OCI-LY1 (cell line): ENCODE data around the gene LRMDA.

Source experiments
- H2AFZ ChIP-seq: fragments of 200-600 bp; sonication (generic), shearing (Covaris generic); 2 replicates; pipeline ENCODE4 v1.6.0; 2014; ENCODE audit warnings: antibody characterized with exemption, mild to moderate bottlenecking, low read length
- H3F3A ChIP-seq: fragments of 200-600 bp; sonication (generic), shearing (Covaris generic); 2 replicates; pipeline ENCODE4 v1.6.0; 2014; ENCODE audit warnings: mild to moderate bottlenecking, antibody characterized with exemption, low read length, moderate library complexity; ENCODE audit not compliant: insufficient read depth
- H3K27ac ChIP-seq: fragments of 200-600 bp; sonication (generic); 2 replicates; pipeline ENCODE4 v1.5.1; 2014; ENCODE audit warnings: low read length, mixed run types, mild to moderate bottlenecking, low read depth; ENCODE audit not compliant: poor library complexity, severe bottlenecking
- H3K27me3 ChIP-seq: fragments of 200-600 bp; sonication (generic); 2 replicates; pipeline ENCODE4 v1.6.0; 2014; ENCODE audit warnings: antibody characterized with exemption, mild to moderate bottlenecking, low read length, moderate library complexity; ENCODE audit not compliant: insufficient read depth
- H3K36me3 ChIP-seq: fragments of 200-600 bp; sonication (generic); 2 replicates; pipeline ENCODE4 v1.6.1; 2014; ENCODE audit warnings: mild to moderate bottlenecking, antibody characterized with exemption, low read length, moderate library complexity, mixed read lengths; ENCODE audit not compliant: insufficient read depth
- H3K4me1 ChIP-seq: fragments of 200-600 bp; sonication (generic); 2 replicates; pipeline ENCODE4 v1.5.1; 2014; ENCODE audit warnings: mild to moderate bottlenecking, low read length, moderate library complexity; ENCODE audit not compliant: insufficient read depth, severe bottlenecking
- H3K4me2 ChIP-seq: fragments of 200-600 bp; sonication (generic), shearing (Covaris generic); 2 replicates; pipeline ENCODE4 v1.6.1; 2014; ENCODE audit warnings: low read length
- H3K4me3 ChIP-seq: fragments of 200-600 bp; sonication (generic); 2 replicates; pipeline ENCODE4 v1.5.1; 2014; ENCODE audit warnings: low read length, low read depth, mild to moderate bottlenecking, mixed read lengths; ENCODE audit not compliant: poor library complexity, severe bottlenecking
- H3K79me2 ChIP-seq: fragments of 200-600 bp; shearing (Covaris generic); 2 replicates; pipeline ENCODE4 v1.6.1; 2016; ENCODE audit warnings: mixed run types, low read length, mixed read lengths; ENCODE audit not compliant: insufficient read depth
- H3K9ac ChIP-seq: fragments of 200-600 bp; sonication (generic), shearing (Covaris generic); 2 replicates; pipeline ENCODE4 v1.6.1; 2014; ENCODE audit warnings: mild to moderate bottlenecking, low read length, mixed read lengths
- H3K9me2 ChIP-seq: fragments of 200-600 bp; sonication (generic), shearing (Covaris generic); 2 replicates; pipeline ENCODE4 v1.6.1; 2014; ENCODE audit warnings: low read depth, mild to moderate bottlenecking, low read length, mixed read lengths
- H3K9me3 ChIP-seq: fragments of 200-600 bp; shearing (Covaris generic); 2 replicates; pipeline ENCODE4 v1.6.1; 2014; ENCODE audit warnings: low read length, mixed read lengths
- H4K20me1 ChIP-seq: fragments of 200-600 bp; sonication (generic), shearing (Covaris generic); 2 replicates; pipeline ENCODE4 v1.6.0; 2016; ENCODE audit warnings: mild to moderate bottlenecking, low read length; ENCODE audit not compliant: insufficient read depth
- EZH2 ChIP-seq: fragments of 200-600 bp; sonication (generic), shearing (Covaris generic); IDR thresholded peaks from 2 replicates; pipeline ENCODE4 v1.8.0; 2017; ENCODE audit warnings: borderline replicate concordance, mixed run types, mild to moderate bottlenecking, antibody characterized with exemption, low read length, moderate library complexity, mixed read lengths
- TF ChIP-seq, protein P1 (sequence below): fragments of 200-600 bp; sonication (generic), shearing (Covaris generic); IDR thresholded peaks from 2 replicates; pipeline ENCODE4 v1.5.1; 2017; ENCODE audit warnings: mild to moderate bottlenecking, antibody characterized with exemption, low read length, moderate library complexity, mixed read lengths

Gene LRMDA

DNA sequence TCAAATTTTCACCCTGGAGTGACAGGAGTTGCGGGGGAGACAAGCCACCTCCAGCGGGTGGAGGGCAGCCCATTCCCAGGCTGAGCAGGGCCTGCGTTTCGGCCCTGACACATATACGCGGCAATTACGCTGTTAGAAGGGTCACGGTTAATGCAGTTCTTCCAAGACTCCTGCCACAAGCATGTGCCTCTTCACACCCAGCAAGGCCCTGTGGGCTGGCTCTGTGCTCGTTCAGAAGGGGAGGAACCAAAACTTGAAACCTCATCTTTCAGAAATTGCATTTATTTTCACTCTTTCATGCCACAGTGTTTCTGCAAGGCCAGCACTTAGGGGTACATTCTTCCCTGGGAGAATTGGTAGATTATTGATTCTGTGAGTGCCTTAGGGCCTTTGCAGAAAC is 24.7 kb downstream of the LRMDA start:
- Histone ChIP-seq H3K4me2 (no peak overlapping the region), H3K9ac (no peak overlapping the region), H3K79me2 (no peaks in the 10 kb centered on the region), H3K4me3 (no peak overlapping the region), H3K27me3 (0 out of 2 replicates have a peak, but pooled peaks cover 2% of the 10 kb centered on the region), H3K27ac (no peak overlapping the region), H3K36me3 (no peaks in the 10 kb centered on the region), H3K9me3 (no peaks in the 10 kb centered on the region), H3F3A (no peaks in the 10 kb centered on the region), H4K20me1 (no peaks in the 10 kb centered on the region), H2AFZ (no peak overlapping the region), H3K9me2 (no peaks in the 10 kb centered on the region), H3K4me1 (no peaks in the 10 kb centered on the region)
- TF ChIP-seq, protein P1, sequence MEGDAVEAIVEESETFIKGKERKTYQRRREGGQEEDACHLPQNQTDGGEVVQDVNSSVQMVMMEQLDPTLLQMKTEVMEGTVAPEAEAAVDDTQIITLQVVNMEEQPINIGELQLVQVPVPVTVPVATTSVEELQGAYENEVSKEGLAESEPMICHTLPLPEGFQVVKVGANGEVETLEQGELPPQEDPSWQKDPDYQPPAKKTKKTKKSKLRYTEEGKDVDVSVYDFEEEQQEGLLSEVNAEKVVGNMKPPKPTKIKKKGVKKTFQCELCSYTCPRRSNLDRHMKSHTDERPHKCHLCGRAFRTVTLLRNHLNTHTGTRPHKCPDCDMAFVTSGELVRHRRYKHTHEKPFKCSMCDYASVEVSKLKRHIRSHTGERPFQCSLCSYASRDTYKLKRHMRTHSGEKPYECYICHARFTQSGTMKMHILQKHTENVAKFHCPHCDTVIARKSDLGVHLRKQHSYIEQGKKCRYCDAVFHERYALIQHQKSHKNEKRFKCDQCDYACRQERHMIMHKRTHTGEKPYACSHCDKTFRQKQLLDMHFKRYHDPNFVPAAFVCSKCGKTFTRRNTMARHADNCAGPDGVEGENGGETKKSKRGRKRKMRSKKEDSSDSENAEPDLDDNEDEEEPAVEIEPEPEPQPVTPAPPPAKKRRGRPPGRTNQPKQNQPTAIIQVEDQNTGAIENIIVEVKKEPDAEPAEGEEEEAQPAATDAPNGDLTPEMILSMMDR = no peak
- no peak for TF ChIP-seq EZH2

DNA sequence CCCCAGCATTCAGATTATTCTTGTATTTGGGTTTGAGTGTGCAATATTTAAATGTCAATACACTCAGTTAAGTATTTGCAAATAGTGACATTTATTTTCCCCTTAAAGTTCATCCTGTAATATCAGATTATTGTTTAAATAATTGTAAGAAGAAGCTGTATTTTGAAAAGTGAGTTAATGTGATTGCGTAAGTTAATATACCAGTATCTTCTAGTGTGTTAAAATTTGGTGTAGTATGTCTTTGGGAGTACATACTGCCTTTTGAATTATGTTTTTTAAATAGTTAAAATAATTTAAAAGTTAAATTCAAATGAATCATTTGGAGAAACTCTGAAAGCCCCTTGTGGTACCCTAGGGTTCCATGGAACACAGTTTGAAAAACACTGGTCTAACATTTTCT is 28.6 kb downstream of the LRMDA start:
- no peaks in the 10 kb centered on the region for H3F3A ChIP-seq
- no peak overlapping the region for H3K27ac ChIP-seq
- H3K9ac ChIP-seq = no peak overlapping the region
- H2AFZ ChIP-seq = no peak overlapping the region
- H3K9me2 ChIP-seq = no peaks in the 10 kb centered on the region
- H3K36me3 ChIP-seq = no peaks in the 10 kb centered on the region
- TF ChIP-seq, protein P1 = no peak
- no peak for TF ChIP-seq EZH2
- H3K79me2 ChIP-seq = no peaks in the 10 kb centered on the region
- no peaks in the 10 kb centered on the region for H3K9me3 ChIP-seq
- no peaks in the 10 kb centered on the region for H4K20me1 ChIP-seq
- peaks cover 4% of the 10 kb centered on the region for H3K4me1 ChIP-seq
- 0 out of 2 replicates have a peak, but pooled peaks cover 2% of the 10 kb centered on the region for H3K27me3 ChIP-seq
- no peak overlapping the region for H3K4me3 ChIP-seq
- no peak overlapping the region for H3K4me2 ChIP-seq

- no peaks in the 10 kb centered on the region for H3K9me2 ChIP-seq
- no peak overlapping the region for H3K4me3 ChIP-seq
- peaks cover 9% of the 10 kb centered on the region for H3K4me1 ChIP-seq
- no peak overlapping the region for H3K9ac ChIP-seq
- no peak overlapping the region for H2AFZ ChIP-seq
- no peaks in the 10 kb centered on the region for H3K36me3 ChIP-seq
- H3F3A ChIP-seq = no peaks in the 10 kb centered on the region
- H4K20me1 ChIP-seq = no peaks in the 10 kb centered on the region
- no peaks in the 10 kb centered on the region for H3K9me3 ChIP-seq
- TF ChIP-seq, protein P1 = no peak
- TF ChIP-seq EZH2 = no peak
- no peak overlapping the region for H3K27ac ChIP-seq
- no peaks in the 10 kb centered on the region for H3K27me3 ChIP-seq
- no peak overlapping the region for H3K4me2 ChIP-seq
- H3K79me2 ChIP-seq = no peaks in the 10 kb centered on the region
Observed at GRCh38 chr10:75461672-75462649, 30.5 kb downstream of the LRMDA start.
